PC-3 (cell line): Measurements from ENCODE around the gene NELFE. TPM values are rescaled to one million over a fixed set of nuclear protein-coding genes. Genes with fewer than 3 reads are reported as not detected.

Experiments used
- microRNA-seq: library from miRNA; unstranded; fragments of <30 nt; microRNA quantifications from one replicate; pipeline ENCODE4 v1.1.0, GENCODE V29; 2020; ENCODE audit not compliant: unreplicated experiment
- total RNA-seq: library from RNA; depleted of rRNA; stranded (reverse); fragments of >200 nt; gene quantifications from 2 replicates; pipeline ENCODE4 v1.2.3, GENCODE V29; 2014; rRNA removed

Gene NELFE
- total RNA-seq, 1 experiment from 2014 or later, result 132 TPM

Small RNA genes within 50 kb of the gene (microRNA-seq; reads per million reads assigned to microRNA genes)
- gene MIR1236, result not detected

Other genes starting within 250 kb of the NELFE start
- gene LY6G6D, start 243.6 kb downstream of the NELFE start, total RNA-seq, result not detected in 2 replicates
- 0.22 TPM in 1 of 2 replicates, not detected in the other for gene LY6G6C, start 237.2 kb downstream of the NELFE start, total RNA-seq
- not detected in 2 replicates for gene MPIG6B, start 235.6 kb downstream of the NELFE start, total RNA-seq
- 65.5 and 71.6 TPM in 2 replicates for gene DDAH2, start 229.7 kb downstream of the NELFE start, total RNA-seq
- 708 and 743 TPM in 2 replicates for gene CLIC1, start 222.4 kb downstream of the NELFE start, total RNA-seq
- gene MSH5, start 219.0 kb downstream of the NELFE start, total RNA-seq, result 22.7 and 23.0 TPM in 2 replicates
- 4.2 and 6.0 TPM in 2 replicates for gene SAPCD1, start 196.3 kb downstream of the NELFE start, total RNA-seq
- 0.98 and 1.9 TPM in 2 replicates for gene VWA7, start 181.6 kb downstream of the NELFE start, total RNA-seq
- 89.8 and 130 TPM in 2 replicates for gene VARS1, start 163.2 kb downstream of the NELFE start, total RNA-seq
- 93.7 and 143 TPM in 2 replicates for gene LSM2, start 152.0 kb downstream of the NELFE start, total RNA-seq
- gene HSPA1L, start 143.7 kb downstream of the NELFE start, total RNA-seq, result 0.26 and 0.69 TPM in 2 replicates
- gene HSPA1A, start 143.4 kb downstream of the NELFE start, total RNA-seq, result 269 and 324 TPM in 2 replicates
- gene HSPA1B, start 131.2 kb downstream of the NELFE start, total RNA-seq, result 265 and 331 TPM in 2 replicates
- 31.7 and 33.1 TPM in 2 replicates for gene NEU1, start 96.2 kb downstream of the NELFE start, total RNA-seq
- 3.5 and 4.9 TPM in 2 replicates for gene SLC44A4, start 80.0 kb downstream of the NELFE start, total RNA-seq
- 74.5 and 80.8 TPM in 2 replicates for gene EHMT2, start 61.3 kb downstream of the NELFE start, total RNA-seq
- 5.4 and 8.6 TPM in 2 replicates for gene ZBTB12, start 56.9 kb downstream of the NELFE start, total RNA-seq
- gene C2, start 31.3 kb downstream of the NELFE start, total RNA-seq, result 1.1 TPM in 1 of 2 replicates, not detected in the other
- gene CFB, start 12.9 kb downstream of the NELFE start, total RNA-seq, result 0.86 TPM in 1 of 2 replicates, not detected in the other
- 81.9 and 95.0 TPM in 2 replicates for gene SKIC2, start 204 bp upstream of the NELFE start, total RNA-seq
- 27.1 and 32.4 TPM in 2 replicates for gene DXO, start 13.2 kb upstream of the NELFE start, total RNA-seq
- 2.2 and 3.6 TPM in 2 replicates for gene C4A, start 23.1 kb upstream of the NELFE start, total RNA-seq
- gene C4B, start 55.8 kb upstream of the NELFE start, total RNA-seq, result 0.52 and 2.6 TPM in 2 replicates
- gene CYP21A2, start 79.4 kb upstream of the NELFE start, total RNA-seq, result not detected in 2 replicates
- 2.9 and 3.3 TPM in 2 replicates for gene TNXB, start 150.4 kb upstream of the NELFE start, total RNA-seq
- 33.4 and 35.7 TPM in 2 replicates for gene ATF6B, start 169.3 kb upstream of the NELFE start, total RNA-seq
- gene FKBPL, start 171.3 kb upstream of the NELFE start, total RNA-seq, result 12.6 and 16.4 TPM in 2 replicates
- 1.5 TPM in 1 of 2 replicates, not detected in the other for gene PRRT1, start 193.0 kb upstream of the NELFE start, total RNA-seq
- 16.6 and 30.8 TPM in 2 replicates for gene PPT2, start 195.2 kb upstream of the NELFE start, total RNA-seq
- gene EGFL8, start 205.6 kb upstream of the NELFE start, total RNA-seq, result 7.9 and 14.9 TPM in 2 replicates
- 54.7 and 59.6 TPM in 2 replicates for gene AGPAT1, start 217.1 kb upstream of the NELFE start, total RNA-seq
- gene RNF5, start 219.4 kb upstream of the NELFE start, total RNA-seq, result 69.0 and 80.1 TPM in 2 replicates
- gene AGER, start 225.3 kb upstream of the NELFE start, total RNA-seq, result 2.0 and 5.0 TPM in 2 replicates
- gene PBX2, start 231.2 kb upstream of the NELFE start, total RNA-seq, result 25.3 and 33.3 TPM in 2 replicates
- gene GPSM3, start 233.7 kb upstream of the NELFE start, total RNA-seq, result 5.0 and 7.1 TPM in 2 replicates